Measurements from ENCODE around the gene ERC2. TPM values are rescaled to one million over a fixed set of nuclear protein-coding genes. Genes with fewer than 3 reads are reported as not detected.
"Not testable (repeated sequence)": the region's sequence is repeated elsewhere in the genome, so short reads cannot be mapped to it uniquely, and the experiment has no call there.

The ERC2 gene
- total RNA-seq, 3 donors from 2014 or later, result 0.64 to 7.3 (median 1.3) TPM

GRCh38 chr3:55855311-55855710 is 613.0 kb downstream of the ERC2 start:
- H3K27ac ChIP-seq, result no peak overlapping the region
- TF ChIP-seq POLR2AphosphoS5 (IDR thresholded peaks at IDR 0.05) (no peak), CTCF (IDR thresholded peaks at IDR 0.05) (no peak), POLR2A (IDR thresholded peaks at IDR 0.05) (no peak)
- no peaks in the 10 kb centered on the region for H3K9me3 ChIP-seq
- H3K36me3 ChIP-seq, result no peaks in the 10 kb centered on the region
- H3K27me3 ChIP-seq, result no peaks in the 10 kb centered on the region
- no peaks in the 10 kb centered on the region for H3K4me1 ChIP-seq
- intact Hi-C loops (cut with DNase I; ENCODE audit: low total_unique reads), result no loop called here
- H3K4me3 ChIP-seq, result no peak overlapping the region
- DNase-seq (ENCODE audit: low spot score in 2 of 2), result no peak

GRCh38 chr3:55854494-55854893 is 613.8 kb downstream of the ERC2 start:
- H3K36me3 ChIP-seq, result no peaks in the 10 kb centered on the region
- H3K9me3 ChIP-seq, result no peaks in the 10 kb centered on the region
- H3K4me1 ChIP-seq, result no peaks in the 10 kb centered on the region
- TF ChIP-seq POLR2AphosphoS5 (IDR thresholded peaks at IDR 0.05), result no peak
- no peak for DNase-seq (ENCODE audit: low spot score in 2 of 2)
- intact Hi-C loops (cut with DNase I; ENCODE audit: low total_unique reads), result no loop called here
- no peak overlapping the region for H3K27ac ChIP-seq
- no peak overlapping the region for H3K4me3 ChIP-seq
- H3K27me3 ChIP-seq, result no peaks in the 10 kb centered on the region

GRCh38 chr3:55852326-55852725 is 615.9 kb downstream of the ERC2 start:
- intact Hi-C loops (cut with DNase I; ENCODE audit: low total_unique reads), result no loop called here
- no peaks in the 10 kb centered on the region for H3K36me3 ChIP-seq
- H3K4me3 ChIP-seq, result no peak overlapping the region
- TF ChIP-seq POLR2A (IDR thresholded peaks at IDR 0.05) (no peak), POLR2AphosphoS5 (IDR thresholded peaks at IDR 0.05) (no peak), CTCF (IDR thresholded peaks at IDR 0.05) (no peak)
- no peaks in the 10 kb centered on the region for H3K4me1 ChIP-seq
- H3K27me3 ChIP-seq, result no peaks in the 10 kb centered on the region
- no peaks in the 10 kb centered on the region for H3K9me3 ChIP-seq
- no peak overlapping the region for H3K27ac ChIP-seq
- no peak for DNase-seq (ENCODE audit: low spot score in 2 of 2)

- TF ChIP-seq CTCF (IDR thresholded peaks at IDR 0.05) (no peak), POLR2A (IDR thresholded peaks at IDR 0.05) (no peak), POLR2AphosphoS5 (IDR thresholded peaks at IDR 0.05) (no peak)
- Histone ChIP-seq H3K27ac (no peak overlapping the region), H3K27me3 (no peaks in the 10 kb centered on the region), H3K36me3 (no peaks in the 10 kb centered on the region), H3K4me3 (no peak overlapping the region), H3K9me3 (no peaks in the 10 kb centered on the region), H3K4me1 (no peaks in the 10 kb centered on the region)
- no peak for DNase-seq (ENCODE audit: low spot score in 2 of 2)
- intact Hi-C loops (cut with DNase I; ENCODE audit: low total_unique reads), result no loop called here
These were observed 626.1 kb downstream of the ERC2 start for GRCh38 chr3:55842204-55842603.

- H3K4me1 ChIP-seq; H3K4me3 ChIP-seq; H3K27me3 ChIP-seq; intact Hi-C loops (cut with DNase I; ENCODE audit: low total_unique reads); DNase-seq (ENCODE audit: low spot score in 2 of 2); H3K27ac ChIP-seq; H3K9me3 ChIP-seq; H3K36me3 ChIP-seq: not testable (repeated sequence)
These were observed 636.4 kb downstream of the ERC2 start for GRCh38 chr3:55831876-55832275.

- Histone ChIP-seq H3K9me3 (no peaks in the 10 kb centered on the region), H3K4me3 (no peak overlapping the region), H3K36me3 (no peaks in the 10 kb centered on the region), H3K27ac (no peak overlapping the region), H3K4me1 (no peaks in the 10 kb centered on the region), H3K27me3 (no peaks in the 10 kb centered on the region)
- TF ChIP-seq CTCF (IDR thresholded peaks at IDR 0.05) (no peak), POLR2AphosphoS5 (IDR thresholded peaks at IDR 0.05) (no peak), POLR2A (IDR thresholded peaks at IDR 0.05) (no peak)
- intact Hi-C loops (cut with DNase I; ENCODE audit: low total_unique reads), result no loop called here
- no peak for DNase-seq (ENCODE audit: low spot score in 2 of 2)
These were observed 639.6 kb downstream of the ERC2 start for GRCh38 chr3:55828712-55829111.

Measured in breast epithelium (tissue), 4 donors.